Esophagus muscularis mucosa (tissue), 4 donors: ENCODE measurements around the gene PABPN1. TPM values are rescaled to one million over a fixed set of nuclear protein-coding genes. Genes with fewer than 3 reads are reported as not detected.

Source experiments
- DNase-seq: peaks from one replicate; pipeline ENCODE4 v3.0.0-alpha.2; 2017; ENCODE audit errors: extremely low spot score
- H3K27ac ChIP-seq, 4 donors: fragments of 200-600 bp; sonication (generic); replicated peaks in 1 of 4; 1 replicate in 3 of 4; 2 replicates in 1 of 4; pipeline ENCODE4 v1.5.1; 2016 to 2019; ENCODE audit warnings: mild to moderate bottlenecking in 1 of 4
- H3K27me3 ChIP-seq, 4 donors: fragments of 200-600 bp; sonication (generic); one replicate each; pipeline versions ENCODE4 v1.5.1 to v1.6.0; 2016 to 2019
- H3K36me3 ChIP-seq, 4 donors: fragments of 200-600 bp; sonication (generic); one replicate each; pipeline ENCODE4 v1.5.1; 2016 to 2019
- H3K4me1 ChIP-seq, 4 donors: fragments of 200-600 bp; sonication (generic); one replicate each; pipeline ENCODE4 v1.5.1; 2016 to 2019
- H3K4me3 ChIP-seq, 4 donors: fragments of 200-600 bp; sonication (generic); 1 replicate in 2 of 4; 2 replicates in 2 of 4; pipeline ENCODE4 v1.5.1; 2016 to 2019; ENCODE audit warnings: mild to moderate bottlenecking in 4 of 4, moderate library complexity in 1 of 4
- H3K9me3 ChIP-seq, 4 donors: fragments of 200-600 bp; sonication (generic); 1 replicate in 3 of 4; 2 replicates in 1 of 4; pipeline ENCODE4 v1.5.1; 2016 to 2019
- CTCF ChIP-seq, 3 experiments: fragments of 200-600 bp in 2 of 3; fragments of 450-650 bp in 1 of 3; sonication (generic) in 2 of 3; IDR thresholded peaks; one replicate each; pipeline ENCODE4 v1.5.1; 2017 to 2019; ENCODE audit warnings: antibody characterized with exemption in 3 of 3, mild to moderate bottlenecking in 2 of 3, moderate library complexity in 1 of 3
- EP300 ChIP-seq: sonication (generic); formaldehyde crosslinking; IDR thresholded peaks from one replicate; pipeline ENCODE4 v1.6.1; 2017; ENCODE audit warnings: antibody characterized with exemption
- POLR2A ChIP-seq: fragments of 450-650 bp; IDR thresholded peaks from one replicate; pipeline ENCODE4 v1.6.1; 2017; ENCODE audit warnings: antibody characterized with exemption, moderate library complexity, mild to moderate bottlenecking, low read depth
- POLR2AphosphoS5 ChIP-seq, 2 donors: sonication (generic); formaldehyde crosslinking; IDR thresholded peaks; one replicate each; pipeline ENCODE4 v1.6.1; 2017; ENCODE audit warnings: antibody characterized with exemption in 2 of 2
- WGBS: methylation state at CpG from one replicate; pipeline ENCODE4 v1.1.5; 2018; 5-methylcytosine and 5-hydroxymethylcytosine counted together
- intact Hi-C: fragments of 100-400 bp; cut with DNase I; formaldehyde crosslinking; loops from one replicate; pipeline ENCODE4 v1.15.1; 2023
- total RNA-seq, 4 donors: library from RNA; depleted of rRNA; stranded (reverse); fragments of >200 nt; gene quantifications; one replicate each; pipeline versions ENCODE4 v1.1.0 to v1.2.1, GENCODE V29; 2016

The PABPN1 gene
- total RNA-seq, 4 donors from 2014 or later = 44.6 to 68.1 (median 53.9) TPM

GRCh38 chr14:23294734-23295561 lies 26.3 kb upstream of the PABPN1 start:
- H3K36me3 ChIP-seq = peaks cover 0 to 23% (median 7%) of the 10 kb centered on the region in 4 donors
- intact Hi-C loops = no loop called here
- WGBS = 29% methylated on average over 24 of the region's 24 CpGs
- H3K27me3 ChIP-seq = peaks cover 0 to 9% (median 0%) of the 10 kb centered on the region in 4 donors
- H3K4me1 ChIP-seq = peaks cover 18 to 30% (median 25%) of the 10 kb centered on the region in 4 donors
- H3K27ac ChIP-seq = peak overlapping the region in 1 of 4 donors; percentile 32
- H3K4me3 ChIP-seq = peak overlapping the region in 1 of 4 donors; percentile 24
- no peaks in the 10 kb centered on the region for H3K9me3 ChIP-seq
- peak; percentile 66 to 86 (median 76) for TF ChIP-seq CTCF (IDR thresholded peaks at IDR 0.05)
- no peak for TF ChIP-seq POLR2A
- TF ChIP-seq EP300 = no peak
- TF ChIP-seq POLR2AphosphoS5 (IDR thresholded peaks at IDR 0.05) = peak in 1 of 2 donors; percentile 30
- DNase-seq = no peak

- Histone ChIP-seq H3K27ac (peak overlapping the region in 1 of 4 donors; percentile 10), H3K27me3 (peaks cover 0 to 9% (median 0%) of the 10 kb centered on the region in 4 donors), H3K36me3 (peaks cover 0 to 23% (median 7%) of the 10 kb centered on the region in 4 donors), H3K9me3 (no peaks in the 10 kb centered on the region), H3K4me3 (no peak overlapping the region), H3K4me1 (peaks cover 28 to 39% (median 32%) of the 10 kb centered on the region in 4 donors)
- no peak for TF ChIP-seq POLR2A
- no peak for TF ChIP-seq EP300
- no peak for TF ChIP-seq CTCF (IDR thresholded peaks at IDR 0.05)
- no peak for TF ChIP-seq POLR2AphosphoS5 (IDR thresholded peaks at IDR 0.05)
- no peak for DNase-seq
- intact Hi-C loops = loop anchor here (2.0 kb wide), 1 partner anchor 31 kb away; no protein-coding TSS in a partner anchor
- 85% methylated on average over 5 of the region's 7 CpGs for WGBS
These were observed 25.1 kb upstream of the PABPN1 start for GRCh38 chr14:23296012-23296777.

- 94% methylated on average over 7 of the region's 7 CpGs for WGBS
- Histone ChIP-seq H3K27me3 (peaks cover 0 to 9% (median 0%) of the 10 kb centered on the region in 4 donors), H3K4me1 (peaks cover 28 to 39% (median 32%) of the 10 kb centered on the region in 4 donors), H3K9me3 (no peaks in the 10 kb centered on the region), H3K4me3 (no peak overlapping the region), H3K36me3 (peaks cover 0 to 23% (median 7%) of the 10 kb centered on the region in 4 donors), H3K27ac (no peak overlapping the region)
- intact Hi-C loops = loop anchor here (2.0 kb wide), 1 partner anchor 32 kb away; no protein-coding TSS in a partner anchor
- DNase-seq = no peak
- TF ChIP-seq CTCF (IDR thresholded peaks at IDR 0.05) = no peak
- TF ChIP-seq EP300 = no peak
- no peak for TF ChIP-seq POLR2A
- TF ChIP-seq POLR2AphosphoS5 (IDR thresholded peaks at IDR 0.05) = no peak
These were observed 24.2 kb upstream of the PABPN1 start for GRCh38 chr14:23297096-23297495.

GRCh38 chr14:23297611-23298277 lies 23.5 kb upstream of the PABPN1 start:
- intact Hi-C loops = loop anchor here (2.0 kb wide), 1 partner anchor 33 kb away; no protein-coding TSS in a partner anchor
- no peak for TF ChIP-seq POLR2A
- peaks cover 0 to 4% (median 0%) of the 10 kb centered on the region in 4 donors for H3K27me3 ChIP-seq
- H3K27ac ChIP-seq = peak overlapping the region; percentile 11 to 36 (median 14)
- H3K4me1 ChIP-seq = peaks cover 28 to 44% (median 34%) of the 10 kb centered on the region in 4 donors
- WGBS = 92% methylated on average over 7 of the region's 7 CpGs
- peaks cover 0 to 23% (median 7%) of the 10 kb centered on the region in 4 donors for H3K36me3 ChIP-seq
- no peak overlapping the region for H3K4me3 ChIP-seq
- H3K9me3 ChIP-seq = no peaks in the 10 kb centered on the region
- DNase-seq = no peak
